Stimulated activated naive B cell treated with anti-CD40 and anti-IgM and Interleukin-4, amounts not matched to agents 10 μg/mL and 1 μg/mL and 100 μg/mL, for 72 hours (primary cell): ENCODE measurements around the gene AXDND1.

Experiments
- ATAC-seq, 2 donors: fragments of 150-1000 bp; cut with Tn5 transposase; replicated peaks; 2 replicates each; pipeline ENCODE4 v1.10.0; 2021; ENCODE audit warnings: moderate library complexity in 1 of 2
- DNase-seq: peaks from one replicate; pipeline ENCODE4 v3.0.0; 2021
- H3K27ac Mint-ChIP-seq: one replicate; pipeline ENCODE4 v1.8.0; 2022; ENCODE audit warnings: mild to moderate bottlenecking, mixed read lengths
- H3K27me3 Mint-ChIP-seq, 2 donors: one replicate each; pipeline ENCODE4 v1.8.0; 2022; ENCODE audit warnings: mixed read lengths in 2 of 2
- H3K36me3 Mint-ChIP-seq, 2 donors: one replicate each; pipeline ENCODE4 v1.8.0; 2022; ENCODE audit warnings: mixed read lengths in 2 of 2, mild to moderate bottlenecking in 1 of 2
- H3K4me1 Mint-ChIP-seq, 2 donors: one replicate each; pipeline ENCODE4 v1.8.0; 2022; ENCODE audit warnings: mixed read lengths in 2 of 2, mild to moderate bottlenecking in 1 of 2
- H3K4me3 Mint-ChIP-seq, 2 donors: one replicate each; pipeline ENCODE4 v1.8.0; 2022; ENCODE audit warnings: mild to moderate bottlenecking in 2 of 2, mixed read lengths in 2 of 2, moderate library complexity in 1 of 2
- H3K9me3 Mint-ChIP-seq, 2 donors: one replicate each; pipeline ENCODE4 v1.8.0; 2022; ENCODE audit warnings: mixed read lengths in 2 of 2, mild to moderate bottlenecking in 1 of 2

AXDND1 gene

DNA sequence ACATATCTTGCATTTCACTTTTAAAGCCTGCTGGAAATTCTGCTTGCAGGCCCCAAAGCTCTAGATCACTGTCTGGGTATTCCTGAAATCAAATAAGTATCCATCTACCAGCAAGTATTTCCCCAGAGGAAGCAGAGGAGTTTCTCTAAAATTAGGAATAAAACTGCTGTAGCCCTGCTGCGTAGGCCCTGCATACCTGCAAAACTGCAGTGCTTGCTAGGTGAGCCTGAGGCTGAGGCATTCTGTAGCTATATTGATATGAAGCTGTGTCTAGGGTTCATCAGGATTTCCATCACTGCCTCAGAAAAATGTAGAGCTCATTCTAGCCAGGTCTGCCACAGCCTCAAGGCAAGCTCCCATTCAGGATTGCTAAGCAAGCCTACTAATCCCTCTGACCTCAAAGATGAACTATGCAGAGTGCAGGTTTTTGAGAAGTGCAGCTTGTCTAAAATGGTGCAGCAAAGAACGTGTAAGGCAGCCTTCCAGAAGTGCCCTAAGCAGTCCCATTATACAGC, 181.3 kb downstream of the AXDND1 start:
- Mint-ChIP-seq H3K4me3 (no peak overlapping the region), H3K4me1 (peaks cover 0 to 2% of the 10 kb centered on the region in 2 donors), H3K27ac (no peak overlapping the region), H3K27me3 (peaks cover 4 to 5% of the 10 kb centered on the region in 2 donors), H3K9me3 (no peaks in the 10 kb centered on the region), H3K36me3 (no peaks in the 10 kb centered on the region)
- ATAC-seq (no peak), DNase-seq (no peak)

DNA sequence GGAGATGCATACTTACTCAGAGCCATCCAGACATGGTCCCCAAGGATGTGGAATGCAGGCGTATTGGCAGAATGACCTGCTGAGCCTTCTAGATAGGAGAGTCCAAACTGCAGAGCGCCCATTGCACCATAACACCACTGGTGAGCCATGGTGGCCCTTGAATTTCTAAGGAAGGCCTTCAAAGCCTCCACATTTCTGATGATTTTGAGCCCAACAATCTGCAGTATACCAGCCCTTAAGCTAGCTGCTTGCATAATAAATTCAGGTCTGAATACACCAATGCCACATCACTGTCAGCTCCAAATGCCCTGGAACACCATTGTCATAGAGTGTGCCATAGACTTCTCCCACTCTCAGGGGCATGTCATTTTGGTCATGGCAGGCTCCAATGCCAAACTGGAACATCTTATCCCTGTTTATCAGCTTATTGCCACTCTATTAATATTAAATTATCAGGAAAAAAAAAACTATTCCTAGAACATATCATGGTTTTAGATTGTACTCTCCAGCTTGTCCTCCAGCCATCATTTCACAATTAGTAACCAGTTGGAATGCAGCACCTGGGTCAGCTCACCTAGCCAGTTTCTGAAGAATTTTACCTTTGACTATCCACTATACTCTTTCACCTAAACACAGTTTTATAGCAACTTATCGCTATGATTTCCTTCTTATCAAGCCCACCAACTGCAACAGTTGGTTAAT, 183.0 kb downstream of the AXDND1 start:
- no peaks in the 10 kb centered on the region for H3K9me3 Mint-ChIP-seq
- no peak overlapping the region for H3K4me3 Mint-ChIP-seq
- H3K27ac Mint-ChIP-seq = no peak overlapping the region

DNA sequence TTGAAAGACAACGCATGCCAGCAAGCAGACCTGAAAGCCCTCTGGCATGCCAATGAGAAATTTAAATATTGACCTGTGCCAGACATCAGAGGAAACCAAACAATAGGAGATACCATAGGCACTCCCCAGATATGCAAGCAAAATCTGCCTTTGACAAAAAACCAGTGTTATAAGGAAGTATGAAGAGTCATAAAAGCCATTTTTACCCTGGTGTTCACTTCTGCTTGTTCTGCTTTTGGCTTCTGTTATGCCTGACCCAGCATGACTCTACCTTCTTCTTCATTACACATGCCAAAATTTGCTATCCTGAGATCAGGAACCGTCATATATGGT, 183.6 kb downstream of the AXDND1 start:
- peaks cover 0 to 2% of the 10 kb centered on the region in 2 donors for H3K4me1 Mint-ChIP-seq
- no peak for ATAC-seq
- H3K4me3 Mint-ChIP-seq = no peak overlapping the region
- H3K27me3 Mint-ChIP-seq = no peaks in the 10 kb centered on the region
- no peaks in the 10 kb centered on the region for H3K9me3 Mint-ChIP-seq
- no peak for DNase-seq
- no peaks in the 10 kb centered on the region for H3K36me3 Mint-ChIP-seq
- H3K27ac Mint-ChIP-seq = no peak overlapping the region

More for the DNA sequence above, 183.0 kb downstream of the AXDND1 start:
- Mint-ChIP-seq H3K27me3 (no peaks in the 10 kb centered on the region), H3K4me1 (peaks cover 0 to 2% of the 10 kb centered on the region in 2 donors), H3K36me3 (no peaks in the 10 kb centered on the region)
- DNase-seq (no peak), ATAC-seq (no peak)

DNA sequence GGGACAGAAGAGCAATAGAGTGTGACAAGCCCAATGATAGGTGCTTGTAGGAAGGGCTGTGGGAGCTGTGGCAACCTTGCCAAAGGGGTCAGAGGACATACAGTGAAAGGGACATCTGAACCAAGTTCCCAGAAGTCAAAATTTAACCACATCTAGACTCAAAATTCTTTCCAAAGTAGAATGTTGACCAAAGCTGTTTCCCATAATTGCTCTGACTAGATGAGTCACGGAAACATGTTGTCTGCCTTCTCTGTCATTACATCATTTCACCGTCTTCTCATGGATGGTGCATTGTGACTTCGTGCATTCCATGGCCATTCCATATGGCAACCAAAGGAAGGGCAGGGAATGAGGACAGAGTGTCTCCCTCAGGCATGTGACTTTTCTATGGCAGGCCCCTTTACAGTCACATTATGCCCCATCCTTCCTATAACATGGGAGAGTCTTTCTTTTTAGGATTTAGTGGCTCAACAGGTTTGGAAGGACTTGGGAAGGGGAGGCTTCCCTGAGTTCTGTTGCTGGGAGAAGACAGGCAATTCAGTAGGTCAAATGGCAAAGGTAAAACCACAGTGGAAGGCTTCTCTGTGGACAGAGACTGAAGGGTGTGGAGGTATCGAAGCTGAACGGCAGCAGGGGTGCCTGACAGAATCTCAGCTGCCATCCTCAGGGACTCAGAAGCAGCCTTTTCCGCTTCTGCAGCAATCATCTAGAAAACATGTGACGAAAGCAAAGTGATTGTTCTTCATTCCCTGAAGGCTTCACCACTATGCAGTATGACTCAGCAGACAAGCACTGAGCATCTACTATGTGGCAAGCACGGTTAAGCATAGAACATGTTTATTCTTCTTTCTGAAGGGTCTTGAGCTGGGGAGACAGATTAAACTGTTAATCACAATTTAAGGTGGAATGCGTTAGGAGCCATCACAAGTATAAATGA, 185.2 kb downstream of the AXDND1 start:
- no peak overlapping the region for H3K4me3 Mint-ChIP-seq
- no peaks in the 10 kb centered on the region for H3K36me3 Mint-ChIP-seq
- H3K4me1 Mint-ChIP-seq = peaks cover 0 to 2% of the 10 kb centered on the region in 2 donors
- H3K9me3 Mint-ChIP-seq = peaks cover 0 to 3% of the 10 kb centered on the region in 2 donors
- ATAC-seq = peak in 1 of 2 donors; percentile 68
- peaks cover 0 to 4% of the 10 kb centered on the region in 2 donors for H3K27me3 Mint-ChIP-seq
- DNase-seq = no peak
- H3K27ac Mint-ChIP-seq = no peak overlapping the region

DNA sequence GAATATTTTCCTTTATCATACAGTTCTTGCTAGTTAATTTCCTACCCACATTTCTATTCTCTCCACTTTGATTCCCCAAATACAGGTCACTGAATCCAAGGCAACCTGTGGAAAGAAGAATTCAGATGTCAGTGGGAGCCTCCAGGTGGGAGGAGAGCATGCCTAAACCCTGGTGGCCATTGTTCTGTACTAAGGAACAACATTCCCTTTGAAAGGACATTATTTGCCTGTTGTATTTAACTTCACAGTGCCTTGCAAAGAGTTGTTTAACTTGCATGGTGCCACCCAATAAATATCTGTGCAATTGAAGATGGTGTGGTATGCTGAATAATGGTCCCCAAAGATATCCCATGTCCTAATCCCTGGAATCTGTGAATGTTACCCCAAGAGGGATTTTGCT, 188.7 kb downstream of the AXDND1 start:
- H3K27me3 Mint-ChIP-seq = peaks cover 0 to 4% of the 10 kb centered on the region in 2 donors
- H3K27ac Mint-ChIP-seq = no peak overlapping the region
- DNase-seq (no peak), ATAC-seq (no peak)
- no peaks in the 10 kb centered on the region for H3K36me3 Mint-ChIP-seq
- H3K4me3 Mint-ChIP-seq = no peak overlapping the region
- peaks cover 0 to 2% of the 10 kb centered on the region in 2 donors for H3K4me1 Mint-ChIP-seq
- peaks cover 0 to 3% of the 10 kb centered on the region in 2 donors for H3K9me3 Mint-ChIP-seq

DNA sequence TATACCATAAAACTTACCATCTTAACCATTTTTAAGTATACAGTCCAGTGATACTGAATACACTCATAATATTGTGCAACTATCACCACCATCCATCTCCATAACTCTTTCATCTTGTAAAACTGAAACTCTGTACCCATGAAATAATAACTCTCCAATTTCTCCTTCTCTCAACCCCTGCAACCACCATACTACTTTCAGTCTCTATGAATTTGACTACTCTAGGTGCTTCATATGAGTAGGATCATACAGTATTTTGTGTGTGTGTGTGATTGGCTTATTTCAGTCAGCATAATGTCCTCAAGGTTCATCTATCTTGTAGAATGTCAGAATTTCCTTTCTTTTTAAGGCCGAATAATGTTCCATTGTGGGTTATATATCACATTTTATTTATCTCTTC, 192.3 kb downstream of the AXDND1 start:
- no peak overlapping the region for H3K4me3 Mint-ChIP-seq
- peaks cover 0 to 3% of the 10 kb centered on the region in 2 donors for H3K9me3 Mint-ChIP-seq
- no peaks in the 10 kb centered on the region for H3K4me1 Mint-ChIP-seq
- no peak for DNase-seq
- H3K27me3 Mint-ChIP-seq = peaks cover 0 to 4% of the 10 kb centered on the region in 2 donors
- no peak for ATAC-seq
- H3K27ac Mint-ChIP-seq = no peak overlapping the region
- H3K36me3 Mint-ChIP-seq = no peaks in the 10 kb centered on the region

DNA sequence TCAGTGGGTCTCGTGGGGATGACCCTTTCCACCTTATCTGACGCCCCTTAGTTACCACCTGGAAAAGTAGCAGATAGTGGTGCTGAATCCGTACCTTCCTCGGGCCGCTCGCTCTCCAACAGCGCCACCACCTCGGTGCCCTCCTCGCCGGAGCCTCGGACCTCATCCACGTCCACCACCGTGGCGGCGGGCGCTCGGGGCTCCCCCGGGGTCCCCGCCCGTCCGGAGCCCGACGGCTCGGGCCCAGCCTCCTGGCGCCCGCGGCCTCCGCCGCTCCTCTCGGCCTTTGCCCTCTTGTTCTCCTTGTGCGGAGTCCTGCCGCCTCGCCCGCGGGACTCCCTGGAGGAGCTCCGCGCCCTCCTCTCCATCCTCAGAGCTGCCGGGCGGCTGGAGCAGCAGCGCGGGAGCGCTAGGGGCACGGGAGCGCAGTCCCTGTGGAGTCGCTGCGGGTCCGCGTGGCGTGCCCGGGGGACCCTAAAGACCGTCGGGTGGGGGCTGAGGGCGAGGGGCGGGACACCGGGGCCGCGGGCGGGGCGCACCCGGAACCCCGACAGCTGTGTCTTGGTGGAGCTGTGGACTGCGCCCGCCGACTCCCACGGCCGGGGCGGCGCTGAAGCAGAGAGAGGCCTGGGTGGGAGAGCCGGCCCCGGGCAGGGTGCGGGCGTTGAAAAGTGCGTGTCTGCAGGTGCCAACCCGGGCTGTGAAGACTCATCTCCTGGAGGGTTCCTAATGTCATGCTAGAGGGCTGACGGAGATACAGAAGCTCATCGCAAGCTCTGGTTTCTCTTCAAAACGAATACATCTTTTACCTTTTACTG, 209.9 kb downstream of the AXDND1 start, which contains the start of gene NPHS2:
Gene NPHS2 (minus strand): TSS at position 452 of the 818 bp plus-strand sequence. CDS start 84 bp downstream, at position 368.
- H3K4me1 Mint-ChIP-seq = peaks cover 3 to 11% of the 10 kb centered on the region in 2 donors
- peaks cover 60 to 63% of the 10 kb centered on the region in 2 donors for H3K27me3 Mint-ChIP-seq
- H3K9me3 Mint-ChIP-seq = no peaks in the 10 kb centered on the region
- no peaks in the 10 kb centered on the region for H3K36me3 Mint-ChIP-seq
- H3K27ac Mint-ChIP-seq = peak within 1 kb of the TSS; percentile 59
- peak within 1 kb of the TSS; percentile 5 to 15 for H3K4me3 Mint-ChIP-seq
- no peak for DNase-seq
- ATAC-seq = peak in 1 of 2 donors; percentile 19

DNA sequence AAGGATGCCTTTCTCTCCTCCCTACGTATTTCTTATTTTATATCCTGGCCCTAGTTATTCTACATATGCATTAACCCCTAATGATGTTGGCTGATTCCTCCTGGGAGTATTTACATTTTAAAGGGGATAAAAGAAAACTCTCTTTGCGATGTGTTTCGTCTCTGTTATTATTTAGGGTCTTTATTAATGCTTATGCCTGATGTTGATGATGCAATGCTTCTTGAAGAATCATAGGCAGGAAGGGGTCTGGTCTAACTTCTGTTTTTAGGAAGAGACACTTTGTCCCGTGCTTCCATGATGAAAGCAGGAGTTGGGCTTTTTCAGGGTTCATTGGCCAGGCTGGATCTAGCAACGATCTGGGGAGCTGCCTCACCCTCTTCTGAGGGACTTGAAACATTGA, 210.7 kb downstream of the AXDND1 start:
- no peaks in the 10 kb centered on the region for H3K9me3 Mint-ChIP-seq
- no peak for ATAC-seq
- peaks cover 3 to 11% of the 10 kb centered on the region in 2 donors for H3K4me1 Mint-ChIP-seq
- peak overlapping the region; percentile 59 for H3K27ac Mint-ChIP-seq
- H3K36me3 Mint-ChIP-seq = no peaks in the 10 kb centered on the region
- peaks cover 60 to 64% of the 10 kb centered on the region in 2 donors for H3K27me3 Mint-ChIP-seq
- DNase-seq = no peak
- H3K4me3 Mint-ChIP-seq = peak overlapping the region in 1 of 2 donors; percentile 5

DNA sequence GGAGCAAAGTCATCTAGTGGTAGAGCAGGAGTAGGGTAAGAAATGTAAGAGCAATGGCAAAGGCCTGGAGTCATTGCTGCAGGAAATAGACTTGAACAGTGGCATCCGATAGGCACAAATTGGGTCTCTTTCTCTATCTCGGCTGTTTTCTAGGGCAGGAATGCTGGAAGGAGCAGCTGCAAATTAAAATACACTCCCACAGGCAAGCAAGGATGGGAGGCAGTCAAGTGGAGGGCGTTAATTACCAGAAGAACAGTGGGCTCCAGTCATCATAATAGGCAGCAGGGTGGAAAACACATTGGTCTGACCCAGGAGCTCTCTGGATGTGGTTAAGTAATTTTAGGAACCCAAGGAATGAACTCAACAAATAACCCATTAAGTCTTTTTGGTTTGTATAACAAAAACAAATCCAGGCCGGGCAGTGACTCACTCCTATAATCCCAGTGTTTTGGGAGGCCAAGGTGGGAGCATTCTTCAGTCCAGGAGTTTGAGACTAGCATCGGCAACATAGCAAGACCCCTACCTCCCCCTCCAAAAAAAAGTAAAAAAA, 218.1 kb downstream of the AXDND1 start:
- Mint-ChIP-seq H3K4me3 (no peak overlapping the region), H3K27me3 (peaks cover 59 to 69% of the 10 kb centered on the region in 2 donors), H3K9me3 (no peaks in the 10 kb centered on the region), H3K4me1 (no peaks in the 10 kb centered on the region), H3K36me3 (no peaks in the 10 kb centered on the region), H3K27ac (no peak overlapping the region)
- ATAC-seq (no peak), DNase-seq (no peak)

DNA sequence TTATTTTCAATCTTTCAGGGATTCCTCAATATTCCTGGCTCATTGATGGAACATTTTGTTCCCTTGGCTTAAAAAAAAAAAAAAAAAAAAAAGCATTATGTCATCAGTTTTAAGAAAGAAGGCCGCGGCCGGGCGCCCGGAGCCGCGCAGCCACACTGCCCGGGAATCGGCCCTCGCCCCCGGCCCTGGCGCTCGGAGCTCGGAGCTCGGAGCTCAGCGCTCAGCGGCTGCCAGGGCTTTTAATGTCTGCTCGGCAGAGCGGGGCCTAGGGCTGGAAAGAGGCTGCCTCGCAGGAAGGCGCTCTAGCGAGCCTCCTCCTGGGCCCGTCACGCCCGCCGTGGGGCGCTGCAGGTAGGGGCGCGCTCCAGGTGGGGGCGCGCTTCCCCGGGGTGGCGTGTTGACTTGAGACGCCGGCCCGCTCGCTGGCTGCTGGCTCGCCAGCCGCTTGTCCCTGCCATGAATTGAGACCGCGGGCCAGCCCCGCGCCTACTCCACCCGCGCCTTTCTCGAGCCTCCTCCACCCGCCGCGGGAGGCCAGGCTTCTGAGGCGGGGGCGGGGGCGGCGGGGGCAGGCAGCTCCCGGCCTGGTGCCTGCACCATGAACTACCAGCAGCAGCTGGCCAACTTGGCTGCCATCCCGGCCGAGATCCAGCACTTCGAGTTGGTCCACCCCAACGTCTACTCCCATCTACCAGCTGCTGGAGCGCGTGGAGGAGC, 220.5 kb downstream of the AXDND1 start:
- Mint-ChIP-seq H3K36me3 (no peaks in the 10 kb centered on the region), H3K27ac (no peak overlapping the region), H3K9me3 (no peaks in the 10 kb centered on the region), H3K27me3 (peaks cover 58 to 74% of the 10 kb centered on the region in 2 donors), H3K4me3 (no peak overlapping the region), H3K4me1 (no peaks in the 10 kb centered on the region)
- DNase-seq = no peak
- peak in 1 of 2 donors; percentile 29 for ATAC-seq

DNA sequence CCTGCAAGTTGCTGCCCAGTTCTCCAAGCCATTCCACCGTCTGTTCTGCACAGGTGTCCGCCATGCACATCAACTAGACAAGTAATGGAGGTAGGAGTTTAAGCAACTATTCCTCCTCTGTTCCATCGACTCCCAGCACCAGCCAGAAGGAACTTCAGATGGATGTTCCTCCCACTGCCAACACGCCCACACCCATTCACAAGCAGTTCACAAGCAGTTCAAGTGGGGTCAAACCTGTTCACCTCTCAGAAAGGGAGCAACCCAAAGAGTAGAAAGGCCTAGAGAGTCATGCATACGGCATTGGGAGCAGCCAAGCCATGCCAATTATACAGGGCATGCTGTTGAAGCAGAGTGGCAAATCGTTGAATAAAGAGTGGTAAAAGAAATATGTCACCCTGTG, 221.6 kb downstream of the AXDND1 start:
- H3K4me3 Mint-ChIP-seq = no peak overlapping the region
- no peaks in the 10 kb centered on the region for H3K4me1 Mint-ChIP-seq
- no peak overlapping the region for H3K27ac Mint-ChIP-seq
- ATAC-seq (no peak), DNase-seq (no peak)
- no peaks in the 10 kb centered on the region for H3K9me3 Mint-ChIP-seq
- H3K27me3 Mint-ChIP-seq = peaks cover 58 to 78% of the 10 kb centered on the region in 2 donors
- H3K36me3 Mint-ChIP-seq = no peaks in the 10 kb centered on the region

DNA sequence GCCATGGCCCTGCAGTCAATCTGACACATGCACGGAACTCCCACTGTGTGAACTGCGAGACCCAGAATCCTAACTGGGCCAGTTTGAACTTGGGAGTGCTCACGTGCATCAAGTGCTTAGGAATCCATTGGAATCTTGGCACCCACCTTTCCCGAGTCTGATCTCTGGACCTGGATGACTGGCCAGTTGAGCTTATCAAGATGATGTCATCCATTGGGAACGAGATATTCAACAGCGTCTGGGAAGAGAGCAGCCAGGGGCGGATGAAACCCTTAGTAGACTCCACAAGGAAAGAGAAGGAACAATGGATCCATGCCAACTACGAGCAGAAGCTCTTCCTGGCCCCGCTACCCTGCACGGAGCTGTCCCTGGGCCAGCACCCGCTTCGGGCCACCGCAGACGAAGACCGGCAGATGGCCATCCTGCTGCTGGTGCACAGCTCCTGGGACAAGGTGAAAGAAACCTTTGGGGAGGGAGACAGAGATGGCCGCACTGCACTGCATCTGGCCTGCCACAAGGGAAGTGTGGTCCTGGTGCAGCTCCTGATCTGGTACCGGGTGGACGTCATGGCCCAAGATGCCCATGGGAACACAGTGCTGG, 222.8 kb downstream of the AXDND1 start:
- Mint-ChIP-seq H3K27ac (no peak overlapping the region), H3K4me3 (no peak overlapping the region), H3K4me1 (no peaks in the 10 kb centered on the region), H3K36me3 (no peaks in the 10 kb centered on the region), H3K27me3 (peaks cover 61 to 78% of the 10 kb centered on the region in 2 donors), H3K9me3 (no peaks in the 10 kb centered on the region)
- DNase-seq (no peak), ATAC-seq (no peak)

DNA sequence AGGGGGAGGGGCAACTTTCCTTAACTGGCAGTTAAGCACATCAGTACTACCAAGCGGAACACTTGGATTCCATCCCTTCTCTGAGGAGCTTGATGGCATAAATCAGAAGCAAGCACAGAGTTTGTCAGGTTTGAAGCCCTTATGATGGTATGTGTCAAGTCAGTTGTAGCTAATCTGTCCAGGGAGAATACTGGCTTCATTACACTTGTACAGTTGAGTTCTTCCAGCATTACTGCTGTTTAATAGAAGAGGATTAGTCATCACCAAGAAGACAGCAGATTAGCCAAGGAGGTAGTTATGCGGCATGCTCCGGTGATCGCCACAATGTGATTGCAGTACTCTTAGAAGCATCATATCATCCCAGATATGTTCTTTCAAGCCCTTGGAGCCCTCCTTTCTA, 223.7 kb downstream of the AXDND1 start:
- H3K27ac Mint-ChIP-seq = no peak overlapping the region
- H3K9me3 Mint-ChIP-seq = no peaks in the 10 kb centered on the region
- H3K4me1 Mint-ChIP-seq = no peaks in the 10 kb centered on the region
- H3K27me3 Mint-ChIP-seq = peaks cover 57 to 70% of the 10 kb centered on the region in 2 donors
- no peaks in the 10 kb centered on the region for H3K36me3 Mint-ChIP-seq
- no peak for DNase-seq
- no peak overlapping the region for H3K4me3 Mint-ChIP-seq
- ATAC-seq = no peak
